Activated CD4-positive, CD25-positive, alpha-beta regulatory T cell treated with anti-CD3 and anti-CD28 coated beads, Interleukin-2, amount 50 U/mL, for 24 hours (primary cell): Measurements from ENCODE around the gene MRPS5.
"Not testable (repeated sequence)": the region's sequence is repeated elsewhere in the genome, so short reads cannot be mapped to it uniquely, and the experiment has no call there.

Experiments
- ATAC-seq, 2 donors: fragments of 150-1000 bp; cut with Tn5 transposase; one replicate each; pipeline ENCODE4 v1.10.0; 2021; ENCODE audit warnings: mild to moderate bottlenecking in 1 of 2, moderate library complexity in 1 of 2

The MRPS5 gene

GRCh38 chr2:95044601-95045000 lies 77.0 kb downstream of the MRPS5 start:
- no peak for ATAC-seq

- no peak for ATAC-seq
Measured at GRCh38 chr2:95043300-95044093, 78.1 kb downstream of the MRPS5 start.

- ATAC-seq = no peak
Measured at GRCh38 chr2:95042472-95043271, 78.9 kb downstream of the MRPS5 start.

GRCh38 chr2:95041824-95042442 lies 79.7 kb downstream of the MRPS5 start:
- peak in 1 of 2 donors; percentile 39 for ATAC-seq

- peak; percentile 70 to 72 for ATAC-seq
Measured at GRCh38 chr2:95041060-95041823, 80.4 kb downstream of the MRPS5 start.

GRCh38 chr2:95040426-95040825 lies 81.2 kb downstream of the MRPS5 start:
- no peak for ATAC-seq

- no peak for ATAC-seq
Measured at GRCh38 chr2:95039978-95040377, 81.6 kb downstream of the MRPS5 start.

- ATAC-seq = peak; percentile 36 to 46
Measured at GRCh38 chr2:95039363-95039762, 82.2 kb downstream of the MRPS5 start.

- ATAC-seq = no peak
Measured at GRCh38 chr2:95038635-95039298, 82.8 kb downstream of the MRPS5 start.

GRCh38 chr2:95037841-95038585 lies 83.6 kb downstream of the MRPS5 start:
- not testable (repeated sequence) for ATAC-seq

- ATAC-seq = peak; percentile 34 to 39
Measured at GRCh38 chr2:95037384-95037839, 84.2 kb downstream of the MRPS5 start.

GRCh38 chr2:95036596-95037383 lies 84.8 kb downstream of the MRPS5 start:
- no peak for ATAC-seq
